Umbilical cord (tissue), 2 donors: Measurements from ENCODE around the gene RGS11. TPM values are rescaled to one million over a fixed set of nuclear protein-coding genes. Genes with fewer than 3 reads are reported as not detected.
A peak's percentile ranks its signal among the peaks of the same experiment; 100 is the strongest.
"Not testable (repeated sequence)": the region's sequence is repeated elsewhere in the genome, so short reads cannot be mapped to it uniquely, and the experiment has no call there.

Experiments
- DNase-seq: peaks from one replicate; pipeline ENCODE4 v3.0.0-alpha.2; 2015; ENCODE audit warnings: low spot score
- total RNA-seq: library from RNA; depleted of rRNA; stranded (reverse); fragments of >200 nt; gene quantifications from one replicate; pipeline ENCODE4 v1.2.3, GENCODE V29; 2014; ENCODE audit warnings: low replicate concordance; ENCODE audit not compliant: insufficient read depth

The RGS11 gene
- total RNA-seq, 1 donor from 2014 or later, result 6.0 TPM

- DNase-seq, result no peak
Observed at GRCh38 chr16:230949-231348, 44.8 kb downstream of the RGS11 start.

GRCh38 chr16:230351-230750 lies 45.4 kb downstream of the RGS11 start:
- not testable (repeated sequence) for DNase-seq

GRCh38 chr16:229731-230281 lies 45.9 kb downstream of the RGS11 start:
- DNase-seq, result no peak

GRCh38 chr16:228852-229730 lies 46.7 kb downstream of the RGS11 start, which contains the start of gene LUC7L:
Gene LUC7L (minus strand): TSS chr16:229449. CDS start chr16:229339, 110 bp downstream.
- peak; percentile 95 for DNase-seq

- no peak for DNase-seq
Observed at GRCh38 chr16:228151-228851, 47.4 kb downstream of the RGS11 start.

- DNase-seq, result no peak
Observed at GRCh38 chr16:220021-220420, 55.7 kb downstream of the RGS11 start.

Other genes with a start within 250 kb of the RGS11 start
- gene POLR3K, start 222.3 kb downstream of the RGS11 start, total RNA-seq, result 0.72 TPM
- gene SNRNP25, start 222.1 kb downstream of the RGS11 start, total RNA-seq, result 11.1 TPM
- 27.4 TPM for gene RHBDF1, start 203.3 kb downstream of the RGS11 start, total RNA-seq
- 93.4 TPM for gene MPG, start 197.7 kb downstream of the RGS11 start, total RNA-seq
- gene NPRL3, start 137.3 kb downstream of the RGS11 start, total RNA-seq, result 10.1 TPM
- not detected for gene HBZ, start 123.3 kb downstream of the RGS11 start, total RNA-seq
- gene HBM, start 110.0 kb downstream of the RGS11 start, total RNA-seq, result 257 TPM
- gene HBA2, start 103.1 kb downstream of the RGS11 start, total RNA-seq, result 7,657 TPM
- 3,215 TPM for gene HBA1, start 99.3 kb downstream of the RGS11 start, total RNA-seq
- gene HBQ1, start 95.5 kb downstream of the RGS11 start, total RNA-seq, result not detected
- gene LUC7L, start 46.5 kb downstream of the RGS11 start, total RNA-seq, result 50.3 TPM
- 50.8 TPM for gene FAM234A, start 41.1 kb downstream of the RGS11 start, total RNA-seq
- 18.3 TPM for gene ARHGDIG, start 4.6 kb upstream of the RGS11 start, total RNA-seq
- 9.9 TPM for gene PDIA2, start 7.2 kb upstream of the RGS11 start, total RNA-seq
- gene AXIN1, start 76.8 kb upstream of the RGS11 start, total RNA-seq, result 17.3 TPM
- gene MRPL28, start 94.6 kb upstream of the RGS11 start, total RNA-seq, result 36.8 TPM
- 31.8 TPM for gene PGAP6, start 106.0 kb upstream of the RGS11 start, total RNA-seq
- 52.0 TPM for gene NME4, start 121.3 kb upstream of the RGS11 start, total RNA-seq
- gene DECR2, start 125.9 kb upstream of the RGS11 start, total RNA-seq, result 0.48 TPM
- gene RAB11FIP3, start 149.7 kb upstream of the RGS11 start, total RNA-seq, result 11.8 TPM